HepG2 (cell line): ENCODE results near the gene L3MBTL1. TPM values are rescaled to one million over a fixed set of nuclear protein-coding genes. Genes with fewer than 3 reads are reported as not detected.

Experiments
- BCL6 ChIP-seq: IDR thresholded peaks from 2 replicates; pipeline ENCODE4 v1.6.1; 2016; ENCODE audit warnings: missing genetic modification reagents, missing compliant biosample characterization
- HOXA5 ChIP-seq: sonication (generic); formaldehyde crosslinking; IDR thresholded peaks from 2 replicates; pipeline ENCODE4 v1.4.0; 2020; ENCODE audit warnings: missing genetic modification reagents
- HOXD1 ChIP-seq: sonication (generic); formaldehyde crosslinking; IDR thresholded peaks from 2 replicates; pipeline ENCODE4 v1.5.0; 2020; ENCODE audit warnings: missing genetic modification reagents
- JUN ChIP-seq: sonication (generic); formaldehyde crosslinking; IDR thresholded peaks from 2 replicates; pipeline ENCODE4 v1.4.0; 2020; ENCODE audit warnings: mild to moderate bottlenecking, missing genetic modification reagents
- LCORL ChIP-seq, 2 experiments: fragments of 450-650 bp in 1 of 2; sonication (generic) in 1 of 2; formaldehyde crosslinking in 1 of 2; IDR thresholded peaks; 2 replicates each; pipeline versions ENCODE4 v1.5.0 to v1.6.1; 2017 to 2020; ENCODE audit warnings: antibody characterized with exemption in 1 of 2, missing genetic modification reagents in 1 of 2
- MAF1 ChIP-seq: sonication (generic); formaldehyde crosslinking; IDR thresholded peaks from 2 replicates; pipeline ENCODE4 v1.5.0; 2020; ENCODE audit warnings: missing genetic modification reagents, borderline replicate concordance
- PCBP1 ChIP-seq: fragments of 200-400 bp; formaldehyde crosslinking; IDR thresholded peaks from 2 replicates; pipeline ENCODE4 v1.6.1; 2017; ENCODE audit warnings: mild to moderate bottlenecking, low read depth, low read length, borderline replicate concordance
- RAD51 ChIP-seq: fragments of 450-650 bp; IDR thresholded peaks from 2 replicates; pipeline ENCODE4 v1.6.1; 2016; ENCODE audit warnings: borderline replicate concordance
- RNF2 ChIP-seq: fragments of 450-650 bp; conservative IDR thresholded peaks from 2 replicates; pipeline ENCODE4 v1.6.1; 2016; ENCODE audit warnings: low read depth
- SMC3 ChIP-seq: IDR thresholded peaks from 2 replicates; pipeline ENCODE4 v1.6.1; 2011; ENCODE audit warnings: low read length, improper control_type of control experiment
- SNAPC5 ChIP-seq: sonication (generic); formaldehyde crosslinking; IDR thresholded peaks from 2 replicates; pipeline ENCODE4 v1.8.1; 2023; ENCODE audit warnings: mild to moderate bottlenecking, missing genetic modification reagents, borderline replicate concordance
- STAG1 ChIP-seq: sonication (generic); formaldehyde crosslinking; IDR thresholded peaks from 2 replicates; pipeline ENCODE4 v1.4.0; 2020; ENCODE audit warnings: missing genetic modification reagents
- TAF1 ChIP-seq: sonication (generic); formaldehyde crosslinking; IDR thresholded peaks from 2 replicates; pipeline ENCODE4 v1.4.0; 2020; ENCODE audit warnings: missing genetic modification reagents
- TBL1XR1 ChIP-seq: fragments of 150-350 bp; IDR thresholded peaks from 2 replicates; pipeline ENCODE4 v1.6.1; 2014; ENCODE audit warnings: borderline replicate concordance, low read length; ENCODE audit not compliant: partially characterized antibody
- TMF1 ChIP-seq: sonication (generic); formaldehyde crosslinking; IDR thresholded peaks from 2 replicates; pipeline ENCODE4 v1.8.1; 2022; ENCODE audit warnings: low read depth, missing genetic modification reagents
- ZFP82 ChIP-seq: sonication (generic); formaldehyde crosslinking; IDR thresholded peaks from 2 replicates; pipeline ENCODE4 v1.5.1; 2020; ENCODE audit warnings: mild to moderate bottlenecking, missing genetic modification reagents, borderline replicate concordance
- ZNF10 ChIP-seq: sonication (generic); formaldehyde crosslinking; IDR thresholded peaks from 2 replicates; pipeline ENCODE4 v1.4.0; 2020; ENCODE audit warnings: mild to moderate bottlenecking, low read depth, missing genetic modification reagents, borderline replicate concordance
- ZNF354B ChIP-seq: sonication (generic); formaldehyde crosslinking; IDR thresholded peaks from 2 replicates; pipeline ENCODE4 v1.8.0; 2022; ENCODE audit warnings: mild to moderate bottlenecking, missing genetic modification reagents
- ZNF556 ChIP-seq: sonication (generic); formaldehyde crosslinking; IDR thresholded peaks from 2 replicates; pipeline ENCODE4 v1.4.0; 2020; ENCODE audit warnings: mild to moderate bottlenecking, missing genetic modification reagents, borderline replicate concordance
- ZNF687 ChIP-seq: sonication (generic); formaldehyde crosslinking; IDR thresholded peaks from 2 replicates; pipeline ENCODE4 v1.5.1; 2020; ENCODE audit warnings: mild to moderate bottlenecking, missing genetic modification reagents, moderate library complexity
- polyA plus RNA-seq, 8 experiments: library from polyadenylated mRNA; depleted of rRNA in 3 of 8; stranded (reverse) in 7 of 8; unstranded in 1 of 8; fragments of >200 nt; fragmentation: Illumina TruSeq in 4 of 8; extraction: Trizol in 4 of 8; gene quantifications; 2 replicates each; pipeline versions ENCODE4 v1.2.1 to v1.2.3, GENCODE V29; 2011 to 2016; ENCODE audit warnings: low read depth in 4 of 8, missing spikeins in 1 of 8, mixed read lengths in 1 of 8; ENCODE audit not compliant: insufficient read depth in 1 of 8
- total RNA-seq, 5 experiments: library from RNA; depleted of rRNA; stranded (reverse); fragments of >200 nt; fragmentation: Illumina TruSeq; extraction: Trizol; gene quantifications; 2 replicates each; pipeline ENCODE4 v1.2.3, GENCODE V29; 2016; ENCODE audit warnings: low read depth in 1 of 5
- TF ChIP-seq, protein P1 (sequence below): sonication (generic); formaldehyde crosslinking; IDR thresholded peaks from 2 replicates; pipeline ENCODE4 v1.4.0; 2020; ENCODE audit warnings: missing genetic modification reagents
- TF ChIP-seq, protein P2 (sequence below): sonication (generic); formaldehyde crosslinking; IDR thresholded peaks from 2 replicates; pipeline ENCODE4 v1.8.1; 2023; ENCODE audit warnings: mild to moderate bottlenecking, inconsistent platforms, moderate library complexity, missing genetic modification reagents, borderline replicate concordance

L3MBTL1 gene
- total and polyA plus RNA-seq, 2 of the 13 experiments (the other 11 are each of a cell fraction or from before 2014, with no cell fraction given): 9.0 to 17.8 TPM

- no peak for TF ChIP-seq JUN (CRISPR knock-in tag)
- TF ChIP-seq ZNF10 (CRISPR knock-in tag): no peak
- no peak for TF ChIP-seq TAF1
- TF ChIP-seq TMF1: no peak
- TF ChIP-seq TBL1XR1: no peak
- TF ChIP-seq RAD51: no peak
- no peak for TF ChIP-seq HOXA5
- TF ChIP-seq SNAPC5: no peak
- no peak for TF ChIP-seq STAG1 (CRISPR knock-in tag)
- TF ChIP-seq, protein P1, sequence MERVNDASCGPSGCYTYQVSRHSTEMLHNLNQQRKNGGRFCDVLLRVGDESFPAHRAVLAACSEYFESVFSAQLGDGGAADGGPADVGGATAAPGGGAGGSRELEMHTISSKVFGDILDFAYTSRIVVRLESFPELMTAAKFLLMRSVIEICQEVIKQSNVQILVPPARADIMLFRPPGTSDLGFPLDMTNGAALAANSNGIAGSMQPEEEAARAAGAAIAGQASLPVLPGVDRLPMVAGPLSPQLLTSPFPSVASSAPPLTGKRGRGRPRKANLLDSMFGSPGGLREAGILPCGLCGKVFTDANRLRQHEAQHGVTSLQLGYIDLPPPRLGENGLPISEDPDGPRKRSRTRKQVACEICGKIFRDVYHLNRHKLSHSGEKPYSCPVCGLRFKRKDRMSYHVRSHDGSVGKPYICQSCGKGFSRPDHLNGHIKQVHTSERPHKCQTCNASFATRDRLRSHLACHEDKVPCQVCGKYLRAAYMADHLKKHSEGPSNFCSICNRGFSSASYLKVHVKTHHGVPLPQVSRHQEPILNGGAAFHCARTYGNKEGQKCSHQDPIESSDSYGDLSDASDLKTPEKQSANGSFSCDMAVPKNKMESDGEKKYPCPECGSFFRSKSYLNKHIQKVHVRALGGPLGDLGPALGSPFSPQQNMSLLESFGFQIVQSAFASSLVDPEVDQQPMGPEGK (CRISPR knock-in tag): 0 out of 2 replicates have a peak, but pooled peaks have one; percentile 34
- TF ChIP-seq SMC3: no peak
- TF ChIP-seq, protein P2, sequence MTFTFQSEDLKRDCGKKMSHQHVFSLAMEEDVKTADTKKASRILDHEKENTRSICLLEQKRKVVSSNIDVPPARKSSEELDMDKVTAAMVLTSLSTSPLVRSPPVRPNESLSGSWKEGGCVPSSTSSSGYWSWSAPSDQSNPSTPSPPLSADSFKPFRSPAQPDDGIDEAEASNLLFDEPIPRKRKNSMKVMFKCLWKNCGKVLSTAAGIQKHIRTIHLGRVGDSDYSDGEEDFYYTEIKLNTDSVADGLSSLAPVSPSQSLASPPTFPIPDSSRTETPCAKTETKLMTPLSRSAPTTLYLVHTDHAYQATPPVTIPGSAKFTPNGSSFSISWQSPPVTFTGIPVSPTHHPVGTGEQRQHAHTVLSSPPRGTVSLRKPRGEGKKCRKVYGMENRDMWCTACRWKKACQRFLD (CRISPR knock-in tag): no peak
- TF ChIP-seq MAF1 (CRISPR knock-in tag): no peak
- no peak for TF ChIP-seq ZNF556 (CRISPR knock-in tag)
- no peak for TF ChIP-seq RNF2
- TF ChIP-seq BCL6 (CRISPR knock-in tag): peak; percentile 32; the same call in 1 of the 2 replicates
- no peak for TF ChIP-seq ZNF687 (CRISPR knock-in tag)
- TF ChIP-seq ZNF354B (CRISPR knock-in tag): no peak
- no peak for TF ChIP-seq LCORL (IDR thresholded peaks at IDR 0.05)
- peak; percentile 63; the same call in 1 of the 2 replicates for TF ChIP-seq LCORL (CRISPR knock-in tag; IDR thresholded peaks at IDR 0.05)
- no peak for TF ChIP-seq PCBP1
- TF ChIP-seq HOXD1 (CRISPR knock-in tag): no peak
- TF ChIP-seq ZFP82: no peak
These were observed 77.1 kb downstream of the L3MBTL1 start (continued) for GRCh38 chr20:43584448-43585136.
